B cell (primary cell): Measurements from ENCODE around the gene SSRP1. TPM values are rescaled to one million over a fixed set of nuclear protein-coding genes. Genes with fewer than 3 reads are reported as not detected.
A peak's percentile ranks its signal among the peaks of the same experiment; 100 is the strongest.

Experiments used
- ATAC-seq: fragments of 200-7000 bp; cut with Tn5 transposase; one replicate; pipeline ENCODE4 v1.10.0; 2021; ENCODE audit warnings: low read depth, mild to moderate bottlenecking, moderate number of reproducible peaks, moderate library complexity
- CTCF ChIA-PET: fragments of 350-600 bp; sonication (Branson Sonifier 250); formaldehyde crosslinking; loops from one replicate; lab custom pipeline; 2021; ENCODE audit warnings: antibody characterized with exemption, inconsistent platforms; lab: Charles Lee
- POLR2A ChIA-PET: fragments of 350-600 bp; sonication (Branson Sonifier 250); formaldehyde crosslinking; loops from one replicate; lab custom pipeline; 2021; ENCODE audit warnings: antibody characterized with exemption; lab: Charles Lee
- DNase-seq: peaks from one replicate; pipeline ENCODE4 v3.0.0; 2013
- H2AFZ ChIP-seq: 2 replicates; pipeline ENCODE4 v1.6.1; 2012; ENCODE audit warnings: mild to moderate bottlenecking, low read depth, low read length; ENCODE audit not compliant: insufficient read depth, poor library complexity, severe bottlenecking
- H3K27ac ChIP-seq, 2 donors: 1 replicate in 1 of 2; 2 replicates in 1 of 2; pipeline ENCODE4 v1.5.1; 2012 to 2013; ENCODE audit warnings: low read length in 2 of 2, mild to moderate bottlenecking in 2 of 2, moderate library complexity in 1 of 2
- H3K27me3 ChIP-seq, 4 experiments: fragments of 200-600 bp in 1 of 4; sonication (generic) in 1 of 4; replicated peaks in 1 of 4; 1 replicate in 2 of 4; 2 replicates in 2 of 4; pipeline versions ENCODE4 v1.6.1 to v1.7.0; 2013 to 2016; ENCODE audit warnings: low read length in 3 of 4, mild to moderate bottlenecking in 2 of 4, mixed read lengths in 1 of 4, moderate library complexity in 1 of 4; ENCODE audit not compliant: insufficient read depth in 4 of 4, control insufficient read depth in 3 of 4; ENCODE audit errors: control extremely low read depth in 1 of 4
- H3K36me3 ChIP-seq, 2 experiments: replicated peaks in 1 of 2; 1 replicate in 1 of 2; 2 replicates in 1 of 2; pipeline versions ENCODE4 v1.6.1 to v1.7.1; 2013; ENCODE audit warnings: low read length in 1 of 2; ENCODE audit not compliant: insufficient read depth in 2 of 2, control insufficient read depth in 1 of 2; ENCODE audit errors: control extremely low read depth in 1 of 2, extremely low read depth in 1 of 2
- H3K4me1 ChIP-seq, 2 donors: fragments of 200-600 bp in 1 of 2; sonication (generic) in 1 of 2; 1 replicate in 1 of 2; 2 replicates in 1 of 2; pipeline versions ENCODE4 v1.5.1 to v1.6.1; 2013 to 2017; ENCODE audit warnings: low read length in 2 of 2; ENCODE audit not compliant: control insufficient read depth in 2 of 2, insufficient read depth in 2 of 2
- H3K4me2 ChIP-seq: replicated peaks from 2 replicates; pipeline ENCODE3; 2012; ENCODE audit warnings: mild to moderate bottlenecking, low read depth, low read length; ENCODE audit not compliant: poor library complexity, severe bottlenecking
- H3K4me3 ChIP-seq, 5 experiments: fragments of 200-600 bp in 1 of 5; sonication (generic) in 1 of 5; 1 replicate in 3 of 5; 2 replicates in 2 of 5; pipeline versions ENCODE4 v1.5.1 to v1.7.0; 2011 to 2016; ENCODE audit warnings: low read length in 4 of 5, mild to moderate bottlenecking in 4 of 5, low read depth in 2 of 5, control low read depth in 1 of 5, moderate library complexity in 1 of 5; ENCODE audit not compliant: insufficient read depth in 1 of 5; ENCODE audit errors: control extremely low read depth in 1 of 5, extremely low read depth in 1 of 5
- H3K79me2 ChIP-seq: fragments of 200-600 bp; sonication (generic); one replicate; pipeline ENCODE4 v1.6.0; 2016; ENCODE audit warnings: low read length; ENCODE audit not compliant: control insufficient read depth, insufficient read depth
- H3K9ac ChIP-seq: fragments of 200-600 bp; sonication (generic); 2 replicates; pipeline ENCODE4 v1.6.1; 2017; ENCODE audit warnings: mild to moderate bottlenecking, low read length, moderate library complexity
- H3K9me3 ChIP-seq, 3 donors: one replicate each; pipeline versions ENCODE4 v1.6.1 to v1.7.1; 2013; ENCODE audit warnings: low read length in 2 of 3; ENCODE audit not compliant: control insufficient read depth in 2 of 3, insufficient read depth in 1 of 3; ENCODE audit errors: control extremely low read depth in 1 of 3
- H4K20me1 ChIP-seq: 2 replicates; pipeline ENCODE4 v1.6.0; 2012; ENCODE audit warnings: mild to moderate bottlenecking, low read length; ENCODE audit not compliant: insufficient read depth, control insufficient read depth, poor library complexity, severe bottlenecking
- H3K27ac Mint-ChIP-seq: one replicate; pipeline ENCODE4 v1.8.0; 2021; ENCODE audit warnings: mixed read lengths
- H3K27me3 Mint-ChIP-seq: one replicate; pipeline ENCODE4 v1.8.0; 2021; ENCODE audit warnings: mixed read lengths
- H3K4me1 Mint-ChIP-seq: one replicate; pipeline ENCODE4 v1.8.0; 2021; ENCODE audit warnings: mixed read lengths
- H3K4me3 Mint-ChIP-seq: one replicate; pipeline ENCODE4 v1.8.0; 2021; ENCODE audit warnings: mixed read lengths
- H3K9me3 Mint-ChIP-seq: one replicate; pipeline ENCODE4 v1.8.0; 2022; ENCODE audit warnings: mixed read lengths; ENCODE audit not compliant: insufficient read depth
- CTCF ChIP-seq: fragments of 200-600 bp; IDR thresholded peaks from one replicate; pipeline ENCODE4 v1.8.0; 2022; ENCODE audit warnings: antibody characterized with exemption, mild to moderate bottlenecking
- EZH2 ChIP-seq: IDR thresholded peaks from 2 replicates; pipeline ENCODE4 v1.6.1; 2012; ENCODE audit warnings: borderline replicate concordance, low read depth, mild to moderate bottlenecking, moderate library complexity, low read length; ENCODE audit not compliant: insufficient read depth, poor library complexity, severe bottlenecking
- WGBS: methylation state at CpG from one replicate; pipeline ENCODE4 v1.1.5; 2013; ENCODE audit warnings: missing lambda C conversion rate; ENCODE audit not compliant: insufficient coverage; 5-methylcytosine and 5-hydroxymethylcytosine counted together
- intact Hi-C: fragments of 100-400 bp; cut with micrococcal nuclease; formaldehyde crosslinking; loops from one replicate; pipeline ENCODE4 v1.10.0; 2022
- polyA plus RNA-seq: library from polyadenylated mRNA; depleted of rRNA; stranded (reverse); fragments of >200 nt; gene quantifications from 2 replicates; pipeline ENCODE4 v1.2.3, GENCODE V29; 2012
- total RNA-seq, 2 donors: library from RNA; stranded (reverse); fragments of 120-200 nt in 1 of 2; gene quantifications; 1 replicate in 1 of 2; 2 replicates in 1 of 2; pipeline versions ENCODE4 v1.2.3 to v1.2.4, GENCODE V29; 2013 to 2022

Gene SSRP1
- total and polyA plus RNA-seq, 2 donors (not counting 1 experiment from before 2014, with no cell fraction given) = 40.9 to 66.6 TPM

GRCh38 chr11:57324154-57324885 lies 11.4 kb downstream of the SSRP1 start:
- H3K4me1 ChIP-seq = peaks cover 13 to 20% of the 10 kb centered on the region in 2 donors
- Mint-ChIP-seq H3K4me3 (peak overlapping the region; percentile 87), H3K9me3 (no peaks in the 10 kb centered on the region), H3K27ac (peak overlapping the region; percentile 72), H3K4me1 (peaks cover 25% of the 10 kb centered on the region), H3K27me3 (no peaks in the 10 kb centered on the region)
- ChIA-PET POLR2A (interaction anchor here (0.7 to 3.5 kb wide), 3 partner anchors 10 to 343 kb away, joined by 3 to 41 read pairs (median 3); partner anchors contain the start of gene SSRP1), CTCF (interaction anchor here (1.1 to 4.8 kb wide), 4 partner anchors 11 to 203 kb away, joined by 3 to 24 read pairs (median 7); partner anchors contain the start of gene SSRP1)
- DNase-seq (peak; percentile 37), ATAC-seq (no peak)
- peaks cover 0 to 25% of the 10 kb centered on the region in 2 experiments for H3K36me3 ChIP-seq
- WGBS = 9% methylated on average over 35 of the region's 64 CpGs
- peak overlapping the region; percentile 94 for H2AFZ ChIP-seq
- no peaks in the 10 kb centered on the region for H3K79me2 ChIP-seq
- H3K9me3 ChIP-seq = no peaks in the 10 kb centered on the region
- H3K27me3 ChIP-seq = no peaks in the 10 kb centered on the region
- intact Hi-C loops = no loop called here
- peak overlapping the region; percentile 83 for H3K4me2 ChIP-seq
- peak overlapping the region; percentile 80 for H3K9ac ChIP-seq
- TF ChIP-seq CTCF (no peak), EZH2 (no peak)
- no peaks in the 10 kb centered on the region for H4K20me1 ChIP-seq
- H3K4me3 ChIP-seq = peak overlapping the region in 4 of 5 experiments; percentile 72 to 83 (median 75)
- peak overlapping the region in 1 of 2 donors; percentile 20 for H3K27ac ChIP-seq

GRCh38 chr11:57323855-57324153 lies 11.9 kb downstream of the SSRP1 start:
- peak overlapping the region; percentile 80 for H3K9ac ChIP-seq
- peaks cover 0 to 19% of the 10 kb centered on the region in 2 experiments for H3K36me3 ChIP-seq
- no peak for ATAC-seq
- H3K27me3 Mint-ChIP-seq = no peaks in the 10 kb centered on the region
- peak overlapping the region; percentile 83 for H3K4me2 ChIP-seq
- H3K79me2 ChIP-seq = no peaks in the 10 kb centered on the region
- POLR2A ChIA-PET = interaction anchor here (3.5 kb wide), 1 partner anchor 11 kb away, joined by 41 read pairs; the partner anchor contains the start of gene SSRP1
- WGBS = 66% methylated on average over 6 of the region's 9 CpGs
- H3K27me3 ChIP-seq = no peaks in the 10 kb centered on the region
- peak overlapping the region; percentile 94 for H2AFZ ChIP-seq
- no peak overlapping the region for H3K27ac ChIP-seq
- peak overlapping the region in 3 of 5 experiments; percentile 72 to 83 (median 75) for H3K4me3 ChIP-seq
- H4K20me1 ChIP-seq = no peaks in the 10 kb centered on the region
- H3K27ac Mint-ChIP-seq = peak overlapping the region; percentile 72
- CTCF ChIA-PET = interaction anchor here (1.1 to 4.8 kb wide), 2 partner anchors 11 to 15 kb away, joined by 3 to 24 read pairs; partner anchors contain the start of gene SSRP1
- no peak for DNase-seq
- intact Hi-C loops = no loop called here
- H3K4me1 Mint-ChIP-seq = peaks cover 25% of the 10 kb centered on the region
- peaks cover 13 to 20% of the 10 kb centered on the region in 2 donors for H3K4me1 ChIP-seq
- H3K9me3 ChIP-seq = no peaks in the 10 kb centered on the region
- H3K4me3 Mint-ChIP-seq = peak overlapping the region; percentile 87
- TF ChIP-seq CTCF (no peak), EZH2 (no peak)
- no peaks in the 10 kb centered on the region for H3K9me3 Mint-ChIP-seq
